Left lung (tissue), 10 donors: Measurements from ENCODE around the gene TNFAIP8. TPM values are rescaled to one million over a fixed set of nuclear protein-coding genes. Genes with fewer than 3 reads are reported as not detected.

Experiments
- ATAC-seq: fragments of 200-7000 bp; cut with Tn5 transposase; one replicate; pipeline ENCODE4 v1.9.1; 2020; ENCODE audit warnings: moderate library complexity
- DNase-seq, 4 donors: peaks; one replicate each; pipeline ENCODE4 v3.0.0-alpha.2; 2013 to 2020
- H3K27ac ChIP-seq, 2 donors: fragments of 200-600 bp; sonication (generic) in 1 of 2; one replicate each; pipeline versions ENCODE4 v1.5.0 to v1.8.0; 2020 to 2021
- H3K27me3 ChIP-seq, 2 donors: fragments of 200-600 bp; sonication (generic) in 1 of 2; one replicate each; pipeline versions ENCODE4 v1.5.0 to v1.8.0; 2020 to 2021
- H3K36me3 ChIP-seq, 2 donors: fragments of 200-600 bp; sonication (generic) in 1 of 2; one replicate each; pipeline versions ENCODE4 v1.5.0 to v1.8.0; 2020 to 2021
- H3K4me1 ChIP-seq, 2 donors: fragments of 200-600 bp; one replicate each; pipeline ENCODE4 v1.8.0; 2021
- H3K4me3 ChIP-seq, 2 donors: fragments of 200-600 bp; sonication (generic) in 1 of 2; one replicate each; pipeline versions ENCODE4 v1.5.0 to v1.8.0; 2020 to 2021; ENCODE audit warnings: mild to moderate bottlenecking in 1 of 2
- H3K9me3 ChIP-seq, 2 donors: fragments of 200-600 bp; sonication (generic) in 1 of 2; one replicate each; pipeline versions ENCODE4 v1.5.0 to v1.8.0; 2020 to 2021
- intact Hi-C, 2 donors: fragments of 100-400 bp; cut with DNase I; formaldehyde crosslinking; loops; one replicate each; pipeline versions ENCODE4 v1.11.2 to v1.14.2; 2022
- polyA plus RNA-seq, 6 donors: library from polyadenylated mRNA; unstranded; fragments of 120-200 nt; gene quantifications; one replicate each; pipeline ENCODE4 v1.2.1, GENCODE V29; 2013; ENCODE audit not compliant: insufficient read length in 6 of 6
- total RNA-seq, 2 donors: library from RNA; stranded (reverse); fragmentation: NEBNext Ultra II Directional; extraction: Animal tissue kit (Norgen Biotek cat#: 25700); gene quantifications; one replicate each; pipeline ENCODE4 v1.2.1, GENCODE V29; 2021
- TF ChIP-seq, protein P1 (sequence below), 2 donors: fragments of 200-600 bp; sonication (generic) in 1 of 2; IDR thresholded peaks; one replicate each; pipeline versions ENCODE4 v1.5.0 to v1.8.0; 2021; ENCODE audit warnings: antibody characterized with exemption in 2 of 2
- donor health status: DM: no; HTN: yes; CAD: no.
- donor health status: DM: no; HTN: no; CAD: no.

Gene TNFAIP8
- total and polyA plus RNA-seq, 8 donors, result 15.6 to 31.6 (median 25.6) TPM

DNA sequence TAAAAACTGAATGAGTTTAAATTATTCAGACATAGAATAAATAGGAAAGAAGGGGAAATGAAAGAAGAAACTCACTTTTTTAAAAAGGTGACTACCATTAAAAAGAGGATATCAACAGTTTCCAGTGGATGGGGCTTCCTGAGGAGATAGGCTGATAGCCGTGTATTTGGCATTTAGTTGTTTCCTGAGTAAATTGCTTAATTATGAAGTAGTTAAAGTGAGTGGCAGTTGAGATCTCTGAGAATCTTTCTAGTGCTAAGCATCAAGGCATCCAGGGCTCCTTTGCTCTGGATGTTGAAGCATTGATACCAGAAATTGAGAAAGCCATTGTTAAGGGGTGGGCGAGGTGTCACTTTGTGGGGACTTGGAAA is 2.7 kb downstream of the TNFAIP8 start:
- Histone ChIP-seq H3K4me3 (peak overlapping the region in 1 of 2 donors; percentile 55), H3K4me1 (peaks cover 14 to 85% of the 10 kb centered on the region in 2 donors), H3K27me3 (no peaks in the 10 kb centered on the region), H3K27ac (no peak overlapping the region), H3K36me3 (no peaks in the 10 kb centered on the region), H3K9me3 (no peaks in the 10 kb centered on the region)
- TF ChIP-seq, protein P1, sequence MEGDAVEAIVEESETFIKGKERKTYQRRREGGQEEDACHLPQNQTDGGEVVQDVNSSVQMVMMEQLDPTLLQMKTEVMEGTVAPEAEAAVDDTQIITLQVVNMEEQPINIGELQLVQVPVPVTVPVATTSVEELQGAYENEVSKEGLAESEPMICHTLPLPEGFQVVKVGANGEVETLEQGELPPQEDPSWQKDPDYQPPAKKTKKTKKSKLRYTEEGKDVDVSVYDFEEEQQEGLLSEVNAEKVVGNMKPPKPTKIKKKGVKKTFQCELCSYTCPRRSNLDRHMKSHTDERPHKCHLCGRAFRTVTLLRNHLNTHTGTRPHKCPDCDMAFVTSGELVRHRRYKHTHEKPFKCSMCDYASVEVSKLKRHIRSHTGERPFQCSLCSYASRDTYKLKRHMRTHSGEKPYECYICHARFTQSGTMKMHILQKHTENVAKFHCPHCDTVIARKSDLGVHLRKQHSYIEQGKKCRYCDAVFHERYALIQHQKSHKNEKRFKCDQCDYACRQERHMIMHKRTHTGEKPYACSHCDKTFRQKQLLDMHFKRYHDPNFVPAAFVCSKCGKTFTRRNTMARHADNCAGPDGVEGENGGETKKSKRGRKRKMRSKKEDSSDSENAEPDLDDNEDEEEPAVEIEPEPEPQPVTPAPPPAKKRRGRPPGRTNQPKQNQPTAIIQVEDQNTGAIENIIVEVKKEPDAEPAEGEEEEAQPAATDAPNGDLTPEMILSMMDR (IDR thresholded peaks at IDR 0.05), result no peak
- intact Hi-C loops, result no loop called here
- no peak for ATAC-seq
- no peak for DNase-seq

DNA sequence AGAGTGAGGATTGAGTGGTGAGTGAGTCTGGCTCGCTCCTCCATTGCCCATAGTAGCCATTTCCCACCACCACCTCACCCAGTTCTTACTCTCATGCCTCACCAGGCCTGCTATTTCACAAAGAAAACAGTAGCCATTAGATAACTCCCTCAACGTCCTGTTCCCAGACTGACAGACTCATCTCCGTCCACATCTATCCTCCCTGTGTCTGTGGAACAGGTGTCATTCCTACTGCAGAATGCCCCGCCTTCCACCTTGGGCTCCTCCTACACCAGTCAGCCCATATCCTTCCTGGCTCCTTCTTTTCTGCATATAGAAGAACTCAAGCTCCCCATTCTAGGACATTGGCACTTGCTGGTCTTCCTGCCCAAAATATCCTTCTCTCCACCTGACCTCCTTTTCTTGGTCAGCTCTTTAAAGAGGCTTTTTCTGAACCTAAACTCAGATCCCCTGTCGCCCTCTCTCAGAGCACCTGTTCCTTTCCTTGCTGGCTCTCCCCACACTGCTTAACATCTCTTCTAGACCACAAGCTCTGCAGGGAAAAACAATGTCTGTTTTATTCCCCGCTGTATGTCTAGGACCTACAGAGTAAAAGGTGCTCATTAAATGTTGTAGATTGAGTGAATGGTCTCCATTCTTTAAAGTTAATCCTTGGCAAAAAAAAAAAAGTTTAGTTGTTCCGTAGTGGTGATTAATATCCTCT is 3.2 kb downstream of the TNFAIP8 start:
- no peak for DNase-seq
- no peak for ATAC-seq

DNA sequence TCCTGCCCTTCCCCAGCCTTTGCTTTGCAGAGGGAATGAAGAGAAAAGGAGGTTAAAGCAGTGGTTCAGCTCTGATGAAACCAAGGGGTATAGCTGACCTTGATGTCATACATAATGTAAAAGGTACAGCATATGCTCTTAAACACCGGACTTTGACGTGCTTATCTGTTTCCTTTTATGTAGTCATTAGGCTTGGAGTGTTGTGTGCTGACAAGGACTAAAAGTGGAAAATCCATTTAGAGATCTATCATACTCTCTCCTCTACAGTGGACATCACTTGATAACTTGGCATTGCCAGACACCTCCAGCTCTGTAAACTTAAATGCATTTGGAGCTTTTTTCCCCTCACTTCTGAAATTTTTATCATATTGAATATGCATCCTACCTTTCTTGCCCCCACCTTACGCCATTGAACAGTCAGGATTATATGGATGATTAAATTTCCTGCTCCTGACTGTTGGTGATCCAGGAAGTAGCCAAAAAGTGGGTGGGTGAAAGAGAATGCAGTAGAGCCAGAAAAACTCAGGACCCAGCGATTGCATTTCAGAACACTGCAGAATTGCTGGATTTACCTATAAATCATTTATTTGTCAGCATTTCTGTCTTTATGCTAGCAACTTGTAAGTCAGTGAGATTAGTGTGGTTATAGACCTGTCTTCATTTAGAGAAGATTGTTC is 4.1 kb downstream of the TNFAIP8 start:
- H3K27ac ChIP-seq, result peak overlapping the region in 1 of 2 donors; percentile 39

More for the DNA sequence above, 3.2 kb downstream of the TNFAIP8 start:
- peak overlapping the region in 1 of 2 donors; percentile 55 for H3K4me3 ChIP-seq
- H3K9me3 ChIP-seq, result no peaks in the 10 kb centered on the region
- TF ChIP-seq, protein P1 (IDR thresholded peaks at IDR 0.05), result no peak
- peaks cover 14 to 83% of the 10 kb centered on the region in 2 donors for H3K4me1 ChIP-seq
- no peaks in the 10 kb centered on the region for H3K36me3 ChIP-seq
- no peaks in the 10 kb centered on the region for H3K27me3 ChIP-seq
- intact Hi-C loops, result no loop called here
- H3K27ac ChIP-seq, result no peak overlapping the region

DNA sequence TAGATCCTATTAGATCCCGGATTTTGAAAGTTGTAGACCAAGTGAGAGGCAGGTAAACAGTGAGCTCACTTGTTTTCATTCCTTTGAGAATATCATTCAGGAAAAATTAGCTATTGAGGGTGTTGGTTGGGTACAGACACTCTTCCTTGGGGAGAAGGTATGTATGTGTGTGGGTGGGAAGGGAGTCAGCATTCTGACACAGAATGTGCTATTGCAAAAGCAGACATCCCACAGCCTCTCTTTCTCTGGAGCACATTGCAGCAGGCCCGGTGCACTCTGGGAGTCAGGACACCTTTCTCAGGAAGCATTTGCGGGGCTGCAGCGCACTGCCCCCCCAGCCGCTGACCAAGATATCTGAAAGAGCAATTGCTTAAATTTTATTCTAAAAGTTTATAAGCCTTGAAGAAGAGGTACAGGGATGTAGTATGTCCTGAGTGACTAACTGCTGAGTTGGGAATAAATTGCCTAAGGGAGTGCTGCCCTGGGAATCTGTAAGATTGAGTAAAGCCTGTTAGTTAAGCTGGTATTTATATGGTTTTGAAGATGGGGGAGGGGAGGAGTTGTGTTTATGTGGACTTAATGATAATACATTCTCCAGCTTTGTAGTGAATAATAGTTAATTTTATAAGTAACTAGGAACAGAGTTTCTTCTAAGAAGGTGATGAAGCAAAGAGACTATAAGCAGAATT is 5.2 kb downstream of the TNFAIP8 start:
- DNase-seq (no peak), ATAC-seq (peak; percentile 49)
- Histone ChIP-seq H3K4me3 (no peak overlapping the region), H3K27me3 (no peaks in the 10 kb centered on the region), H3K36me3 (no peaks in the 10 kb centered on the region), H3K4me1 (peaks cover 15 to 80% of the 10 kb centered on the region in 2 donors), H3K9me3 (no peaks in the 10 kb centered on the region), H3K27ac (peak overlapping the region in 1 of 2 donors; percentile 39)
- intact Hi-C loops, result no loop called here
- TF ChIP-seq, protein P1 (IDR thresholded peaks at IDR 0.05), result no peak

More for the DNA sequence above, 4.1 kb downstream of the TNFAIP8 start:
- intact Hi-C loops, result no loop called here
- no peaks in the 10 kb centered on the region for H3K27me3 ChIP-seq
- no peak for ATAC-seq
- TF ChIP-seq, protein P1 (IDR thresholded peaks at IDR 0.05), result no peak
- no peak overlapping the region for H3K4me3 ChIP-seq
- no peaks in the 10 kb centered on the region for H3K36me3 ChIP-seq
- peaks cover 14 to 75% of the 10 kb centered on the region in 2 donors for H3K4me1 ChIP-seq
- no peak for DNase-seq
- H3K9me3 ChIP-seq, result no peaks in the 10 kb centered on the region

DNA sequence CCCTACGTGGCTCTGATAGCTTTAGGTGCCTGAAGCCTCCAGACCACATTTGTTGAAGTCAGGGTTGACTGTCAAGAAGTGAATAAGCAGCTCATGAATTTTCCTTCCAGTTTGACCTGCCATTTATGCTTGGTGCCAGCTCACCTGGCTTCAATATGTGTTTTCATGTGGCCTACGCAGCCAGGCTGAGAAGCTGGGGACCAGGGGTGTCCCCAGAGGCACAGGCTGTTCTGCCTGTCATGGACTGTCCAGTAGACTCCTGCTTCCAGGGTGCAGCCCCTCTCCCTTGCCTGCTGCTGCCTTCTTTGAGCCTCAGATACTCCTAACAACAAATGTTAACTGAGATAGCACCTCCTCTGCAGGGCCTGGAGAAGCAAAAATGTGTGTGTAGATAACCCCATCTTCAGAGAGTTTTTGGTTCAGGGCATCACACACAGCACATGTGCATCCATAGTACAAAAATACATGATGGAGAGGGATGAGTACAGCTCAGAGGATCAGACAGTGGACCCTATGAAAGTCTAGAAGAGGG is 5.8 kb downstream of the TNFAIP8 start:
- Histone ChIP-seq H3K9me3 (no peaks in the 10 kb centered on the region), H3K27ac (no peak overlapping the region), H3K4me3 (no peak overlapping the region), H3K36me3 (no peaks in the 10 kb centered on the region), H3K27me3 (no peaks in the 10 kb centered on the region), H3K4me1 (peaks cover 18 to 86% of the 10 kb centered on the region in 2 donors)
- ATAC-seq (no peak), DNase-seq (no peak)
- TF ChIP-seq, protein P1 (IDR thresholded peaks at IDR 0.05), result no peak
- intact Hi-C loops, result no loop called here
